Stimulated activated CD4-positive, alpha-beta T cell treated with anti-CD3 and anti-CD28 coated beads, Interleukin-2, amount 100 ng/mL, for 48 hours (primary cell): ENCODE data around the gene LINGO1.

Source experiments
- DNase-seq, 2 donors: peaks; one replicate each; pipeline ENCODE4 v3.0.0-alpha.2; 2020

The LINGO1 gene, protein sequence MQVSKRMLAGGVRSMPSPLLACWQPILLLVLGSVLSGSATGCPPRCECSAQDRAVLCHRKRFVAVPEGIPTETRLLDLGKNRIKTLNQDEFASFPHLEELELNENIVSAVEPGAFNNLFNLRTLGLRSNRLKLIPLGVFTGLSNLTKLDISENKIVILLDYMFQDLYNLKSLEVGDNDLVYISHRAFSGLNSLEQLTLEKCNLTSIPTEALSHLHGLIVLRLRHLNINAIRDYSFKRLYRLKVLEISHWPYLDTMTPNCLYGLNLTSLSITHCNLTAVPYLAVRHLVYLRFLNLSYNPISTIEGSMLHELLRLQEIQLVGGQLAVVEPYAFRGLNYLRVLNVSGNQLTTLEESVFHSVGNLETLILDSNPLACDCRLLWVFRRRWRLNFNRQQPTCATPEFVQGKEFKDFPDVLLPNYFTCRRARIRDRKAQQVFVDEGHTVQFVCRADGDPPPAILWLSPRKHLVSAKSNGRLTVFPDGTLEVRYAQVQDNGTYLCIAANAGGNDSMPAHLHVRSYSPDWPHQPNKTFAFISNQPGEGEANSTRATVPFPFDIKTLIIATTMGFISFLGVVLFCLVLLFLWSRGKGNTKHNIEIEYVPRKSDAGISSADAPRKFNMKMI

DNA sequence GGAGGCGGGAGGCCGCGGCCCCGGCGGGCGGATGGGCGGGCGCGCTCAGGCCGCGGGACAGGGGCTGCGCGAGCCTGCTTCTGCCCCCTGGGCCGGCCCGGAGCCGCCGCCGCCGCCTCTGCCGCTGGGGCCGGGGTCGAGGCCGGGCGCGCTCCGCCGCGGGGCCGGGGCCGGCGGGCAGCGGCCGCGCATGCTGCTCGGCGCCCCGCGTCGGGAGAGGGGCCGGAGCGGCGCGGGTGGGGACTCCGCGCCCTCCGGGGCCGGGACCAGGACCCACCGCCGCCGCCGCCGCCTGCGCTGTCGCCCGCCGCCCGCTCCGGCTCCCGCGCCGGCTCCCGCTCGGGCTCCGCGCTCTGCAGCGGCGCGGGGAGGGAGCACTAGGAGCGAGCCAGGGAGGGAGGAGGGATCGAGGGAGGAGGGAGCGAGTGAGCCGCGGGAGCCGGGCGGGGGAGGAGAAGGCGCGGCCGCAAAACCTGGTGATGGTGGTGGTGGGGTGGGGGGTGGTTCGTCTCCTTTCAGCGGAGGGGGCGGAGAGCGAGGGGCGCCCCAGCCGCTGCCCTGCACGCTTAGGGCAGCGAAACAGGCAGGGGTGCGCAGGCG, at the start of gene LINGO1:
LINGO1 (minus strand) TSS at position 379 of the 600 bp plus-strand sequence. CDS start 597 bp downstream, outside the sequence.
- no peak for DNase-seq

DNA sequence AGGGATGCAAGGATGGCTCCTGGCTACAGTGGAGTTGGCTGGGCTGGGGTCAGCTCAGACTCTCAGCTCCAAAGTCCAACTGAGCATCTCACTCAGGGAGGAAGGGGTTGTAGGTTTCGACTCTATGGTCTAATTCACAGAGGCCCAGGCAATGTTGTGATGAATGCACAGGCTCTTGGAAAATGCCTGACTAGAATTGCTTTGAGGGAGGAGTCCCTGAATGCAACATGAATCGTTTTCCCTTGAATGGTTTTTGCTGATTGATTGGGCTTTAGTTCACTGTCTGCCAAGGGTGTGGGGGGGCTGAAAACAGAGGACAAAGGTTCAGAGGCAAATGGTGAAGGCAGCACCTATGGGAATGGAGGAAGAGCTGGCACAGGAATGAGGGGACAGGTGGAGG, 48.6 kb upstream of the LINGO1 start:
- no peak for DNase-seq

GRCh38 chr15:77676569-77677375, 44.1 kb upstream of the LINGO1 start:
- no peak for DNase-seq

DNA sequence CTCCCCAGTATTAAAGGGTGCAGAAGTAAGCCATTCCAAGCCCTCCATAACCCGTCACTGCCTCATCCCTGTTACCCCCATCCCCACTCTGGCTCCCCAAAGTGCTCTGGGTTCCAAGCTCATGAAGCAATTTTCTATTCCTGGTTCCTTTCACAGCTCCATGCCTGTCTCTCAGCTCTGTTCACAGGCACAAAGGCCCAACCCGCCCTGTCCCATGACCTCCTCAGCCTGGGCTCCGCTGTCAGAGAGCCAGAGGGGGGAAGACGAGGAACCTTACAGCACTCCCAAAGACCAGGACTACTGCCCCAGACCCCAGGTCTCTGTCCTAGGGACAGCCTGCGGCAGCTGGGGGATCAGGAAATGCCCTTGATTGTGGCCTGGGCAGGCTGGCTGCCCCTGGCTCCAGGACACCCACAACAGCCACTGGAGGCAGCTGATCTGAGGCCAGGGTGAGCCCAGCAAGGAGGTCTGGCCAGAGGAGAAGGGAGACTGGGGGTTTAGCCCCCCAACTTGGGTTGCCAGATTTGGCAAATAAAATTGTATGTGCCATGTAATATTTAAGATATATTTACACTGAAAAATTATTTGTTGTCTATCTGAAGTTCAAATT, 43.2 kb upstream of the LINGO1 start:
- DNase-seq, result no peak

DNA sequence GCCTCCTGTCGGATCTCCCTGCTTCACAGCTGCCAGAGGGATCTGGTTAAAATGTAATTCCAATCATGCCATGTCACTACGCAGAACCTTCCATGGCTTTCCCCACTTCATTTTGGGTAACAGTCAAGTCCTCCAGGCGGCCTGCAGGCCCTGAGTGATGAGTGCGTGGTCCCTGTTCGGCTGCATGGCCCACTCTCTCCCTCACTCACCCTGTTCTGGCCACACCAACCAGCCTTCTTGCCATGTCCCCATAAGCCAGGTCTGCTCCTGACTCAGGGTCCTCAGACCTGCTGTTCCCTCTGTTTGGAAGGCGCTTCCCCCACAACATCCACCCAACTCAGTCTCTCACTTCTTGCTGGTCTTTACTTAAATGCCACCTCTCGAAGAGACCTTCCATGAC, 41.6 kb upstream of the LINGO1 start:
- no peak for DNase-seq

GRCh38 chr15:77673866-77674265, 41.2 kb upstream of the LINGO1 start:
- no peak for DNase-seq

- DNase-seq, result no peak
Observed at GRCh38 chr15:77672135-77672534, 39.4 kb upstream of the LINGO1 start.

DNA sequence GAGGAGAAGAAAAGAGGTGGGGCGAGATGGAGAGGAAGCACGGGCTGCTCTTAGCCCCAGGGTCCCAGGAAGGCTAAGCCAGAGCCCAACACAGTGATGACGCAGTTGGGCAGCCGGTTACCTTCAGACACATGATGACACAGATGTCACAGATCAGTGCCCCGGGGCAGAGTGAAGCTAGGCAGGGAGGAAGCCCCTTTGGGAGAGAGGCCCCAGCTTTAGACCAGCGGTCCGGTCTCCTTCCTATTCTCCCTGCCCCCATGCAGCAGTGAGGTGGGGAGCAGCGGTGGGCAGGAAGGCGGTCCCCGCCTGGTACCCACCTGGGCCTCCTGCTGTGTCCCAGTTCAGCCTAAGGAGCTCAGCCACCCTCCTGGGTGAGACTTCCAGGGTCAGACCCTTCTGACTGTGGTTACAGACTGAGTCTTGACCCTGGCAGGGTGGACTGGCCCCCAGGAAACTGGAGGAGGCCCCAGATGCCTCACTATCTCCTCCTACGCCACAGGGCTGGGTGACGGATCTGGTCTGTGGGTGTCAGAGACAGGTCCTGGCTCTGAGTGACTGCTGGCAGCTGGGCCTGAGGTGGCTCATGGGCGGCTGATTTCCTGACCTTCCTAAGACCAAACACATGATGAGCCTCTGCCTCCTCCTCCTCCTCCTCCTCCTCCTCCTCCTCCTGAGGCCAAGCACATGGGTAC, 38.8 kb upstream of the LINGO1 start:
- DNase-seq, result no peak

GRCh38 chr15:77670558-77671361, 38.0 kb upstream of the LINGO1 start:
- no peak for DNase-seq

DNA sequence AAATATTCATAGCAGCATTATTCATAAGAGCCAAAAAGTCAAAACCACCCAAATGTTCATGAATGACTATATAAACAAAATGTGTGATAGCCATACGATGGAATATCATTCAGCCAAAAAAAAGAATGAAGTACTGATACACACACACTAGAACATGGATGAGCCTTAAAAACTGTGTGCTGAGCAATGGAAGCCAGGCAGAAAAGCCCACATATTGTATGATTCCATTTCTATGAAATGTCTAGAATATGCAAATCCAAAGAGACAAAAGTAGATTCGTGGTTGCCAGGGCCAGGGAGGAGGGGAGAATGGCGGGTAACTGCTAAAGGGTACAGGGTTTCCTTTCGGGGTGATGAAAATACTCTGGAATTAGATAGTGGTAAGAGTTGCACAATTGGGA, 37.2 kb upstream of the LINGO1 start:
- no peak for DNase-seq

- no peak for DNase-seq
Observed at GRCh38 chr15:77667338-77668234, 34.9 kb upstream of the LINGO1 start.

DNA sequence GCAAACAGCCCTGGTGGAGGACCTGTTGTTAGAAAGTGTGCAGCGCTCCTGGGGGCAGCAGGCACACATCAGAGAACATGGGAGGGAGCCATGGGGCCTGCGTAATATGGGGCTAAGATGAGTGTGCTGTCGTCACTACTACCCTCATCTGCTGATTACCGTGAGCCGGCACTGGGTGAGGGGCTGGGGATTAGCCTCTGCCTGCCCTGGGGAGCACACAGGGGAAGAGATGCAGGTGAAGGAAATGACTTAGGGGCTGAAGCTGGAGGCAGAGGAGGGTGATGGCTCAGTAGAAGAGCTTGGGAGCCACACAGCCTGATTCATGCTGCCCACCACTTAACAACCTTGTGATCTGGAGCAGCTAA, 33.6 kb upstream of the LINGO1 start:
- DNase-seq, result no peak

- no peak for DNase-seq
Observed at GRCh38 chr15:77665530-77666295, 33.0 kb upstream of the LINGO1 start.

- no peak for DNase-seq
Observed at GRCh38 chr15:77664428-77664827, 31.7 kb upstream of the LINGO1 start.

GRCh38 chr15:77663256-77663655, 30.5 kb upstream of the LINGO1 start:
- no peak for DNase-seq

- DNase-seq, result peak; percentile 8 to 24
Observed at GRCh38 chr15:77659350-77660321, 26.9 kb upstream of the LINGO1 start.

DNA sequence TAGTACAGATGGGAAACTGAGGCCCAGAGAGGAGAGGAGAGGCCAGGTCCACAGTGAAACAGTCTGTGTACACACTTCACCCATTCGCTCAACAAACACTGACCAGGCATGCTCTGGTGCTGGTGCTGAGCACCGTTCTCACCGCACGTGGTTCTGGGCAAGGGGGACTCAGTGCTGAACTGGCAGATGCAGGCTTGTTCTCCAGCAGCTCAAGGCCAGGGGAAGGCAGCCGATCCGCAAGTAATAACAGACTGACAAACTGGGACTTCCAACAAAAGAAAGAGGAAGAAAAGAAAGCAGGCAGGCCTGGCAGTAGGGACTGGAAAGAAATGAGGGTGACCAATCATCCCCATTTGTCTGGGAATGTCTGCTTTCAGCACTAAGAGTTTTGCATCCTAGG, 25.6 kb upstream of the LINGO1 start:
- no peak for DNase-seq

GRCh38 chr15:77657634-77658238, 25.0 kb upstream of the LINGO1 start:
- no peak for DNase-seq
